Kidney (tissue), 22 donors: Measurements from ENCODE around the gene FRMD6. TPM values are rescaled to one million over a fixed set of nuclear protein-coding genes. Genes with fewer than 3 reads are reported as not detected.

Experiments used
- DNase-seq, 5 donors: peaks; one replicate each; pipeline ENCODE4 v3.0.0-alpha.2; 2013 to 2020
- FAIRE-seq: peaks from 2 replicates; lab custom pipeline; 2012; peaks lifted over from hg19 to GRCh38; lab: Jason Lieb, UNC
- H3K27ac ChIP-seq, 2 donors: one replicate each; pipeline ENCODE4 v1.7.0; 2013; ENCODE audit warnings: low read depth in 2 of 2, low read length in 2 of 2, inconsistent platforms in 1 of 2
- H3K27me3 ChIP-seq: one replicate; pipeline ENCODE4 v1.7.1; 2013; ENCODE audit warnings: low read length, inconsistent platforms; ENCODE audit not compliant: control insufficient read depth, insufficient read depth
- H3K36me3 ChIP-seq, 3 donors: one replicate each; pipeline versions ENCODE4 v1.7.0 to v1.7.1; 2013; ENCODE audit warnings: low read length in 3 of 3, control low read depth in 1 of 3, inconsistent platforms in 1 of 3; ENCODE audit not compliant: insufficient read depth in 3 of 3, control insufficient read depth in 2 of 3
- H3K4me1 ChIP-seq, 3 donors: one replicate each; pipeline versions ENCODE4 v1.7.0 to v1.7.1; 2013; ENCODE audit warnings: low read length in 3 of 3, inconsistent platforms in 1 of 3, low read depth in 1 of 3; ENCODE audit not compliant: control insufficient read depth in 2 of 3, insufficient read depth in 2 of 3
- H3K4me3 ChIP-seq, 3 donors: one replicate each; pipeline versions ENCODE4 v1.7.0 to v1.8.1; 2013; ENCODE audit warnings: low read length in 3 of 3, control low read depth in 1 of 3, inconsistent platforms in 1 of 3
- H3K9ac ChIP-seq, 3 donors: one replicate each; pipeline versions ENCODE4 v1.7.0 to v1.7.1; 2013; ENCODE audit warnings: low read length in 3 of 3, control low read depth in 1 of 3, inconsistent platforms in 1 of 3
- H3K9me3 ChIP-seq, 3 donors: one replicate each; pipeline versions ENCODE4 v1.7.0 to v1.7.1; 2013; ENCODE audit warnings: low read length in 3 of 3, control low read depth in 1 of 3, inconsistent platforms in 1 of 3; ENCODE audit not compliant: control insufficient read depth in 2 of 3, insufficient read depth in 1 of 3
- CTCF ChIP-seq: IDR thresholded peaks from 3 replicates; pipeline ENCODE4 v1.5.1; 2012; ENCODE audit warnings: mild to moderate bottlenecking, moderate library complexity, borderline replicate concordance; ENCODE audit not compliant: insufficient read depth; ENCODE audit errors: extremely low read depth
- intact Hi-C: fragments of 100-400 bp; cut with DNase I; formaldehyde crosslinking; loops from one replicate; pipeline ENCODE4 v1.11.1; 2022
- long read RNA-seq, 10 donors: library from polyadenylated mRNA in 1 of 10; unstranded in 1 of 10; transcript quantifications; one replicate each; pipeline ENCODE4 v2.0.0 and lab custom pipeline, GENCODE V29; 2021 to 2026
- polyA plus RNA-seq: library from polyadenylated mRNA; stranded (reverse); fragments of 350-450 nt; fragmentation: Illumina TruSeq; extraction: RNeasy Lipid Tissue Mini Kit (QIAGEN cat#74804); gene quantifications from one replicate; pipeline ENCODE4 v1.2.3, GENCODE V29; 2014; ENCODE audit warnings: low read depth, low replicate concordance; ENCODE audit not compliant: insufficient read depth
- total RNA-seq: library from RNA; stranded (reverse); fragmentation: NEBNext Ultra II Directional; extraction: Animal tissue kit (Norgen Biotek cat#: 25700); gene quantifications from one replicate; pipeline ENCODE4 v1.2.1, GENCODE V29; 2021
- donor health status: control.
- donor health status: control.
- donor health status: control.
- donor health status: control.
- donor health status: control.
- donor health status: DM: yes; HTN: yes; CAD: no.
- donor health status: Normal renal cell carcinoma (clear cell type).

Gene FRMD6
- total RNA-seq, result 16.5 TPM
- 2.4 TPM for polyA plus RNA-seq
- long read RNA-seq, donor 1, full-length matches to known transcripts, result 1 of 1 reads
- long read RNA-seq, donor 1, partial matches to known transcripts, result 0 of 1 reads
- long read RNA-seq, donor 1, other reads (novel, unspliced or antisense), result 0 of 1 reads
- long read RNA-seq, donor 2, full-length matches to known transcripts, result 2 of 2 reads
- long read RNA-seq, donor 2, partial matches to known transcripts, result 0 of 2 reads
- long read RNA-seq, donor 2, other reads (novel, unspliced or antisense), result 0 of 2 reads
- long read RNA-seq, donor 3, full-length matches to known transcripts, result 2 of 2 reads
- long read RNA-seq, donor 3, partial matches to known transcripts, result 0 of 2 reads
- long read RNA-seq, donor 3, other reads (novel, unspliced or antisense), result 0 of 2 reads
- long read RNA-seq, donor 4, full-length matches to known transcripts, result 3 of 3 reads
- long read RNA-seq, donor 4, partial matches to known transcripts, result 0 of 3 reads
- long read RNA-seq, donor 4, other reads (novel, unspliced or antisense), result 0 of 3 reads
- long read RNA-seq, donor 5, result 0 reads
- long read RNA-seq, donor 6, result 0 reads
- long read RNA-seq, donor 7, full-length matches to known transcripts, result 3 of 5 reads
- long read RNA-seq, donor 7, partial matches to known transcripts, result 1 of 5 reads
- long read RNA-seq, donor 7, other reads (novel, unspliced or antisense), result 1 of 5 reads
- long read RNA-seq, donor 8, partial matches to known transcripts, result 0 of 1 reads
- long read RNA-seq, donor 8, other reads (novel, unspliced or antisense), result 0 of 1 reads
- long read RNA-seq, donor 9, partial matches to known transcripts, result 0 of 1 reads
- long read RNA-seq, donor 9, other reads (novel, unspliced or antisense), result 0 of 1 reads
- long read RNA-seq, donor 10, result 0 reads

- no peaks in the 10 kb centered on the region for H3K36me3 ChIP-seq
- no peaks in the 10 kb centered on the region for H3K9me3 ChIP-seq
- H3K9ac ChIP-seq, result peak within 1 kb of the TSS; percentile 73 to 80 (median 77)
- no peaks in the 10 kb centered on the region for H3K27me3 ChIP-seq
- H3K27ac ChIP-seq, result peak within 1 kb of the TSS; percentile 92 to 94
- FAIRE-seq (no peak), DNase-seq (peak; percentile 91 to 97 (median 95))
- intact Hi-C loops, result no loop called here
- TF ChIP-seq CTCF, result peak; percentile 52
- peak within 1 kb of the TSS; percentile 78 to 81 (median 80) for H3K4me3 ChIP-seq
- no peaks in the 10 kb centered on the region for H3K4me1 ChIP-seq
Observed at GRCh38 chr14:51651388-51652167, at the start of gene FRMD6. FRMD6 (plus strand) TSS chr14:51651910; CDS start chr14:51689837, 37,927 bp downstream.

- no peaks in the 10 kb centered on the region for H3K4me1 ChIP-seq
- intact Hi-C loops, result no loop called here
- no peak overlapping the region for H3K4me3 ChIP-seq
- FAIRE-seq (no peak), DNase-seq (no peak)
- no peaks in the 10 kb centered on the region for H3K27me3 ChIP-seq
- no peaks in the 10 kb centered on the region for H3K36me3 ChIP-seq
- no peak for TF ChIP-seq CTCF
- no peak overlapping the region for H3K27ac ChIP-seq
- H3K9me3 ChIP-seq, result no peaks in the 10 kb centered on the region
- no peak overlapping the region for H3K9ac ChIP-seq
Observed at GRCh38 chr14:51602310-51602709, 49.4 kb upstream of the FRMD6 start.

GRCh38 chr14:51603495-51603894 is 48.2 kb upstream of the FRMD6 start:
- FAIRE-seq (no peak), DNase-seq (no peak)
- H3K9me3 ChIP-seq, result no peaks in the 10 kb centered on the region
- H3K9ac ChIP-seq, result no peak overlapping the region
- H3K4me1 ChIP-seq, result no peaks in the 10 kb centered on the region
- no peaks in the 10 kb centered on the region for H3K27me3 ChIP-seq
- H3K36me3 ChIP-seq, result no peaks in the 10 kb centered on the region
- TF ChIP-seq CTCF, result no peak
- H3K27ac ChIP-seq, result no peak overlapping the region
- intact Hi-C loops, result no loop called here
- no peak overlapping the region for H3K4me3 ChIP-seq
